Nephron (organoid): Measurements from ENCODE around the gene ABCC12.
"Not testable (repeated sequence)": the region's sequence is repeated elsewhere in the genome, so short reads cannot be mapped to it uniquely, and the experiment has no call there.

Experiments used
- H3K27ac Mint-ChIP-seq, 3 experiments: 2 replicates each; pipeline ENCODE4 v1.8.0; 2020; ENCODE audit warnings: mixed read lengths in 3 of 3, mild to moderate bottlenecking in 2 of 3, moderate library complexity in 1 of 3
- H3K27me3 Mint-ChIP-seq: 2 replicates; pipeline ENCODE4 v1.8.0; 2021; ENCODE audit warnings: low read depth, mild to moderate bottlenecking, moderate library complexity, mixed read lengths
- H3K36me3 Mint-ChIP-seq: 2 replicates; pipeline ENCODE4 v1.8.0; 2020; ENCODE audit warnings: low read depth, mixed read lengths
- H3K4me1 Mint-ChIP-seq: 2 replicates; pipeline ENCODE4 v1.8.0; 2020; ENCODE audit warnings: mixed read lengths
- H3K4me3 Mint-ChIP-seq, 3 experiments: 2 replicates each; pipeline ENCODE4 v1.8.0; 2020; ENCODE audit warnings: mild to moderate bottlenecking in 3 of 3, mixed read lengths in 3 of 3, moderate library complexity in 2 of 3
- H3K9me3 Mint-ChIP-seq: 2 replicates; pipeline ENCODE4 v1.8.0; 2020; ENCODE audit warnings: mixed read lengths
- TF ChIP-seq, protein P1 (sequence below), 3 experiments: fragments of 200-600 bp; sonication (generic); IDR thresholded peaks; one replicate each; pipeline ENCODE4 v1.5.0; 2021; ENCODE audit warnings: antibody characterized with exemption in 3 of 3; ENCODE audit not compliant: unreplicated experiment in 3 of 3

Gene ABCC12

DNA sequence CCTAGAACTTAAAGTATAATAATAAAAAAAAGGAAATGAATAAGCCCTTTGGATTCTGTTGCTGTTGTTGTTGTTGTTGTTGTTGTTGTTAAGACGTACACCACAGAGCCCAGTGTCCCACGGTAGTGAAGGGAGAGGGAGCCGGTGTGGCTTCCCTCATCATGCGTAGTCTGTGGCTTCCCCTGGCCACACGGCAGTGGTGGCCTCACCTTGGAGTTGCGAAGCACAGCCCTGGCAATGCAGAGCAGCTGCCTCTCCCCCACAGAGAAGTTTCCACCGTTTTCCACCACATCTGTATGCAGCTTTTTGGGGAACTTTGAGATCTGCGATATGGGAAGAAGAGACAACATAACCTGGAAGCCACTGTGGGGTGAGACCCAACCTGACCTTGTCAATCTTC, 14.1 kb upstream of the ABCC12 start:
- Mint-ChIP-seq H3K4me1 (no peaks in the 10 kb centered on the region), H3K9me3 (no peaks in the 10 kb centered on the region), H3K27ac (no peak overlapping the region), H3K4me3 (no peak overlapping the region), H3K36me3 (no peaks in the 10 kb centered on the region), H3K27me3 (peaks cover 10% of the 10 kb centered on the region)
- TF ChIP-seq, protein P1, sequence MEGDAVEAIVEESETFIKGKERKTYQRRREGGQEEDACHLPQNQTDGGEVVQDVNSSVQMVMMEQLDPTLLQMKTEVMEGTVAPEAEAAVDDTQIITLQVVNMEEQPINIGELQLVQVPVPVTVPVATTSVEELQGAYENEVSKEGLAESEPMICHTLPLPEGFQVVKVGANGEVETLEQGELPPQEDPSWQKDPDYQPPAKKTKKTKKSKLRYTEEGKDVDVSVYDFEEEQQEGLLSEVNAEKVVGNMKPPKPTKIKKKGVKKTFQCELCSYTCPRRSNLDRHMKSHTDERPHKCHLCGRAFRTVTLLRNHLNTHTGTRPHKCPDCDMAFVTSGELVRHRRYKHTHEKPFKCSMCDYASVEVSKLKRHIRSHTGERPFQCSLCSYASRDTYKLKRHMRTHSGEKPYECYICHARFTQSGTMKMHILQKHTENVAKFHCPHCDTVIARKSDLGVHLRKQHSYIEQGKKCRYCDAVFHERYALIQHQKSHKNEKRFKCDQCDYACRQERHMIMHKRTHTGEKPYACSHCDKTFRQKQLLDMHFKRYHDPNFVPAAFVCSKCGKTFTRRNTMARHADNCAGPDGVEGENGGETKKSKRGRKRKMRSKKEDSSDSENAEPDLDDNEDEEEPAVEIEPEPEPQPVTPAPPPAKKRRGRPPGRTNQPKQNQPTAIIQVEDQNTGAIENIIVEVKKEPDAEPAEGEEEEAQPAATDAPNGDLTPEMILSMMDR (IDR thresholded peaks at IDR 0.05; ENCODE audit: unreplicated experiment in 3 of 3), result no peak

DNA sequence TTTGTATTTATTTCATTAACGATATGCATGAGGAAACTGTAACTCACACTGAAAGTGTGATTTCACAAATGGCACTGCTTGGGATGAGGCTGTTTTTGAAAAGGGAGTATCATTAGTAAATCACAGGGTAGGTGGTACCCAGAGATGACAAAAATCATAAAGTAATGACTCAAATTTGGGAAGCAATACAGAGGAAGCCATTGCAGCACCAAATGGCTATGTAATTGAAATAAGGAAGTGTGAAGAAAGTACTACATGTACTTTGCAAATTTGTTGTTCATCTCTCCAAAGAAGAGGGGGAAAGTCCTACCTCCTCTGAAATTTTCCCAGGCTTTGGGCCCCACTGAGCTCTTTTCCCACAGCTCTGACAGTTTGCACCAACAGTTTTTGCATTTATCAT, 12.3 kb upstream of the ABCC12 start:
- no peaks in the 10 kb centered on the region for H3K4me1 Mint-ChIP-seq
- no peak overlapping the region for H3K4me3 Mint-ChIP-seq
- TF ChIP-seq, protein P1 (IDR thresholded peaks at IDR 0.05; ENCODE audit: unreplicated experiment in 3 of 3), result no peak
- H3K27me3 Mint-ChIP-seq, result peaks cover 6% of the 10 kb centered on the region
- H3K9me3 Mint-ChIP-seq, result no peaks in the 10 kb centered on the region
- H3K36me3 Mint-ChIP-seq, result no peaks in the 10 kb centered on the region
- no peak overlapping the region for H3K27ac Mint-ChIP-seq

DNA sequence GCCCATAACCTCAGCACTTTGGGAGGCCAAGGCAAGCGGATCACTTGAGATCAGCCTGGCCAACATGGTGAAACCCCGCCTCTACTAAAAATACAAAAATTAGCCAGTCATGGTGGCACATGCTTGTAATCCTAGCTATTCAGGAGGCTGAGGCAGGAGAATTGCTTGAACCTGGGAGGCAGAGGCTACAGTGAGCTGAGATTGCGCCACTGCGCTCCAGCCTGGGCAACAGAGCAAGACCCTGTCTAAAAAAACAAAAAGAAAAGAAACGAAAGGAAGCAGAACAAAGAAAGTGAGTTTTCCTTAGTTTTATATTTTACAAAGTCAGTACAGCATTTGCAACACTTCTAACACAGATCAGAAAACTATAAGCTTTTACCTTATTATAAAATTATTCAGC, 10.8 kb upstream of the ABCC12 start:
- H3K4me1 Mint-ChIP-seq, H3K4me3 Mint-ChIP-seq, H3K27ac Mint-ChIP-seq, H3K36me3 Mint-ChIP-seq, H3K9me3 Mint-ChIP-seq, H3K27me3 Mint-ChIP-seq: not testable (repeated sequence)

DNA sequence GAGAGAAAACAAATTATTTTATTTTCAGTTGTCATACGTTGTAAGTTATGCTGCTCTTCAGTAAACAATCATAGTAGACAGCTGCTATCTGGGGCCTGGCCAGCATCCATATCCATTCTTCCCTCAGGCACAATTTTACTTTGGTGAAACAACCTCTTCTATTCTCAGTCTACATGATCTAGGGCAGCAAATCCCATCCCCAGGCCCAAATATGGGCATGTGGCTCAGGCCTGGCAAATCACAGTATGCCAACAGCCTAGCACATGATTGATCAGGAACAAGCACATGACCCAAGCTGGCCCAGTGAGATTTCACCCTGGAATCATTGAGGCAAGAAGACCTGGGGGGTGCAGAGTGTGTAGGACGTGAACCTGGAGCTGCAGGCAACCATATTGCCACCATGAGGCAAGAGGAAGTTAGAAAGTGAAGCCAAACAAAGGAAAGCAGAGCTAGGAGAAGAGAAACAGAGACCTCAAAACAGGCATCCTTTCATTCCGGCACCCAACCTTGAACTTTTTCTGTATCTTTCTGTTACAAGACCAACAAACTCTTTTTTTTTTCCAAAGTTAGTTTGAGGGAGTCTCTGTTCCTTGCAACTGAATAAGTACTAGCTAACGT, 10.3 kb upstream of the ABCC12 start:
- TF ChIP-seq, protein P1 (IDR thresholded peaks at IDR 0.05; ENCODE audit: unreplicated experiment in 3 of 3), result no peak
- Mint-ChIP-seq H3K27me3 (peaks cover 3% of the 10 kb centered on the region), H3K27ac (no peak overlapping the region), H3K9me3 (no peaks in the 10 kb centered on the region), H3K4me3 (no peak overlapping the region), H3K36me3 (no peaks in the 10 kb centered on the region), H3K4me1 (no peaks in the 10 kb centered on the region)

DNA sequence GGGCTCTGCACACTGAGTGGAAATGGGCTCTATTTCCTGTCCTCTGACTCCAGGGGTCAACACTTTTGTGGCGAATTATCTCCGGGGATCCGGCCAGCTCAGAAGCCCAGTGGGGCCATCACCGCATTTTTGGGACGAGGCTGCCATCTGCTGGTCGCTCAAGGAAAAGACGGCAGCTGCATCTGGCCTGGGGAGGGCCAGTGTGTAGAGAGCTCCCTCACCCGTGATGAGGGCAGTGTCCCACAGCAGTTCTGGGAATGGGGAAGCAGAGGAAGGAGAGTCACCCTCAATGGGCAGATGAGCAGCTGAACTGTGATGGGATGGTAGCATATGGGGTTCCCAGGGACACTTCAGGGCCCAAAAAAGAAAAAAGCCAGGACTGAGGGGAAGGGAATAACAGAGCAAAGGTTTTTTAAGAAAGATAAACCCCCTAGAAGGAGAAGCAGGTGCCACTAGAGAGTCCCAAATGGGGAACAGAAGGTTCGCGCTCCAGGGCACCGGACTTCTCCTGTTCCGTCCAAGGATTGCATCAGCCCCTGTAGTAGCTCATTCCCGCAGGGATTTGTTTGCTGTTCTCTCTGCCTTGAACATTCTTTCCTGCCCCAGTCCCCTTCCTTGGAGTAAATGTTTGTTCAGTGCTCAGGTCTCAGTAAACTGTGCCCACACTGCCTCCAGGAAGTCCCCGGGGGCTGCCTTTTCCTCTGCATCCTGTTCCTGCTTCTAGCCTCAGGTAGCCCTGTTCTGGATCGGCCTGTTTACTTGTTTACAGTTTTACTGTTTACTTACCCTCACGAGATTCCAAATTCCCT, 9.3 kb upstream of the ABCC12 start:
- TF ChIP-seq, protein P1 (IDR thresholded peaks at IDR 0.05; ENCODE audit: unreplicated experiment in 3 of 3), result peak; percentile 83 to 90 (median 86)
- Mint-ChIP-seq H3K9me3 (no peaks in the 10 kb centered on the region), H3K27me3 (peaks cover 3% of the 10 kb centered on the region), H3K27ac (no peak overlapping the region), H3K4me1 (no peaks in the 10 kb centered on the region), H3K4me3 (no peak overlapping the region), H3K36me3 (no peaks in the 10 kb centered on the region)

DNA sequence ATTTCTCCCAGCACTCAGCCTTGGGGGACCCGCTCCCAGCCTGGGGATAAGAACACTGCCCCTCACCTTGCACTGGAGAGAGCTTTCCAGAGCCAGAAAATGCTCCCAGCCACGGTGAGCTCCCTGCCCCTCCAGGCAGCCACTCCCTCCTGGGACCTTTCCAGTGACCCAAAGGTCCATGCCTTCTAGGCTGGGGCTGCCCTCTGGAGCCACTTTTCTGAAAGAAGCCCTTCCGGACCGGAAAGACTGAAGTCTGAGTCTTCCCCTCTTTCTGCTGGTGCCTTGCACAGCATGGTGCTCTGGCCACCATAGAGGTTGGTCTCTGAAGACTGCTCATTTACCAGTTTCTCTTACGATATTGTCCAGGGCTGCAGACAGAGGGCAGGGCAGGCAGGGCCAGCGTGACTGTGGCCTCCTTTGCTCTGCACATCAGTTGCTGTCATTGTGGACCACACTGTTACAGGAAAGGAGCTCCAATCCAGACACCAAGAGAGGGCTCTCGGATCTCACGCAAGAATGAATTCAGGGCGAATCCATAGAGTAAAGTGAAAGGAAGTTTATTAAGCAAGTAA, 7.1 kb upstream of the ABCC12 start:
- Mint-ChIP-seq H3K27ac (no peak overlapping the region), H3K27me3 (peaks cover 9% of the 10 kb centered on the region), H3K36me3 (no peaks in the 10 kb centered on the region)

More for the DNA sequence above, 7.1 kb upstream of the ABCC12 start:
- H3K9me3 Mint-ChIP-seq, result no peaks in the 10 kb centered on the region
- no peaks in the 10 kb centered on the region for H3K4me1 Mint-ChIP-seq
- TF ChIP-seq, protein P1 (IDR thresholded peaks at IDR 0.05; ENCODE audit: unreplicated experiment in 3 of 3), result no peak
- H3K4me3 Mint-ChIP-seq, result no peak overlapping the region
